HepG2 (cell line): ENCODE results near the gene MBOAT7. TPM values are rescaled to one million over a fixed set of nuclear protein-coding genes. Genes with fewer than 3 reads are reported as not detected.

Experiments used
- ARID5B ChIP-seq: IDR thresholded peaks from 2 replicates; pipeline ENCODE4 v1.4.0; 2020; ENCODE audit warnings: mild to moderate bottlenecking, missing genetic modification reagents
- ARNTL ChIP-seq: sonication (generic); formaldehyde crosslinking; IDR thresholded peaks from 2 replicates; pipeline ENCODE4 v1.4.0; 2020; ENCODE audit warnings: mild to moderate bottlenecking, missing genetic modification reagents
- ATF5 ChIP-seq: sonication (generic); formaldehyde crosslinking; IDR thresholded peaks from 2 replicates; pipeline ENCODE4 v1.4.0; 2020; ENCODE audit warnings: mild to moderate bottlenecking, low read depth, missing genetic modification reagents
- DRAP1 ChIP-seq: IDR thresholded peaks from 2 replicates; pipeline ENCODE4 v1.6.1; 2016; ENCODE audit warnings: missing genetic modification reagents, missing compliant biosample characterization
- ELF3 ChIP-seq: IDR thresholded peaks from 2 replicates; pipeline ENCODE4 v1.6.1; 2016; ENCODE audit warnings: missing genetic modification reagents, missing compliant biosample characterization
- FOXK2 ChIP-seq: fragments of 450-650 bp; IDR thresholded peaks from 2 replicates; pipeline ENCODE4 v1.6.1; 2016
- GTF2F1 ChIP-seq: fragments of 150-350 bp; IDR thresholded peaks from 2 replicates; pipeline ENCODE4 v1.6.1; 2014; ENCODE audit warnings: low read length
- HMG20A ChIP-seq: IDR thresholded peaks from 2 replicates; pipeline ENCODE4 v1.6.1; 2016; ENCODE audit warnings: borderline replicate concordance
- KLF16 ChIP-seq, 2 experiments: sonication (generic) in 1 of 2; formaldehyde crosslinking in 1 of 2; IDR thresholded peaks; 2 replicates each; pipeline versions ENCODE4 v1.6.1 to v1.8.0; 2016 to 2023; ENCODE audit warnings: missing genetic modification reagents in 2 of 2, missing compliant biosample characterization in 1 of 2
- PITX1 ChIP-seq: sonication (generic); formaldehyde crosslinking; IDR thresholded peaks from 2 replicates; pipeline ENCODE4 v1.5.1; 2020; ENCODE audit warnings: mild to moderate bottlenecking, missing genetic modification reagents
- RBFOX2 ChIP-seq: fragments of 200-400 bp; formaldehyde crosslinking; IDR thresholded peaks from 2 replicates; pipeline ENCODE4 v1.6.1; 2017; ENCODE audit warnings: low read depth, mild to moderate bottlenecking, low read length
- RBM39 ChIP-seq: fragments of 200-400 bp; formaldehyde crosslinking; IDR thresholded peaks from one replicate; pipeline ENCODE4 v1.6.1; 2018; ENCODE audit warnings: antibody characterized with exemption, mild to moderate bottlenecking, low read depth, low read length; ENCODE audit not compliant: poor library complexity, severe bottlenecking
- SAP130 ChIP-seq: IDR thresholded peaks from 2 replicates; pipeline ENCODE4 v1.6.1; 2016; ENCODE audit warnings: low read depth
- SCMH1 ChIP-seq: sonication (generic); formaldehyde crosslinking; IDR thresholded peaks from 2 replicates; pipeline ENCODE4 v1.9.0; 2021; ENCODE audit warnings: missing genetic modification reagents, mild to moderate bottlenecking, borderline replicate concordance
- THAP11 ChIP-seq: IDR thresholded peaks from 2 replicates; pipeline ENCODE4 v1.6.1; 2016; ENCODE audit warnings: missing biosample characterization, missing genetic modification reagents
- ZNF282 ChIP-seq: fragments of 450-650 bp; IDR thresholded peaks from 2 replicates; pipeline ENCODE4 v1.6.1; 2018; ENCODE audit not compliant: partially characterized antibody
- ZNF597 ChIP-seq: sonication (generic); formaldehyde crosslinking; IDR thresholded peaks from 2 replicates; pipeline ENCODE4 v1.5.0; 2020; ENCODE audit warnings: missing genetic modification reagents
- ZNF710 ChIP-seq: sonication (generic); formaldehyde crosslinking; IDR thresholded peaks from 2 replicates; pipeline ENCODE4 v1.5.0; 2020; ENCODE audit warnings: mild to moderate bottlenecking, missing genetic modification reagents, borderline replicate concordance
- ZSCAN22 ChIP-seq: sonication (generic); formaldehyde crosslinking; IDR thresholded peaks from 2 replicates; pipeline ENCODE4 v1.4.0; 2020; ENCODE audit warnings: mild to moderate bottlenecking, missing genetic modification reagents
- polyA plus RNA-seq, 8 experiments: library from polyadenylated mRNA; depleted of rRNA in 3 of 8; stranded (reverse) in 7 of 8; unstranded in 1 of 8; fragments of >200 nt; fragmentation: Illumina TruSeq in 4 of 8; extraction: Trizol in 4 of 8; gene quantifications; 2 replicates each; pipeline versions ENCODE4 v1.2.1 to v1.2.3, GENCODE V29; 2011 to 2016; ENCODE audit warnings: low read depth in 4 of 8, missing spikeins in 1 of 8, mixed read lengths in 1 of 8; ENCODE audit not compliant: insufficient read depth in 1 of 8
- total RNA-seq, 5 experiments: library from RNA; depleted of rRNA; stranded (reverse); fragments of >200 nt; fragmentation: Illumina TruSeq; extraction: Trizol; gene quantifications; 2 replicates each; pipeline ENCODE4 v1.2.3, GENCODE V29; 2016; ENCODE audit warnings: low read depth in 1 of 5
- TF ChIP-seq, protein P1 (sequence below): sonication (generic); formaldehyde crosslinking; IDR thresholded peaks from 2 replicates; pipeline ENCODE4 v1.9.0; 2021; ENCODE audit warnings: missing genetic modification reagents, mild to moderate bottlenecking, borderline replicate concordance
- TF ChIP-seq, protein P2 (sequence below): sonication (generic); formaldehyde crosslinking; IDR thresholded peaks from 2 replicates; pipeline ENCODE4 v1.4.0; 2020; ENCODE audit warnings: mild to moderate bottlenecking, missing genetic modification reagents

Gene MBOAT7
- total and polyA plus RNA-seq, 2 of the 13 experiments (the other 11 are each of a cell fraction or from before 2014, with no cell fraction given), result 22.2 to 25.5 TPM

DNA sequence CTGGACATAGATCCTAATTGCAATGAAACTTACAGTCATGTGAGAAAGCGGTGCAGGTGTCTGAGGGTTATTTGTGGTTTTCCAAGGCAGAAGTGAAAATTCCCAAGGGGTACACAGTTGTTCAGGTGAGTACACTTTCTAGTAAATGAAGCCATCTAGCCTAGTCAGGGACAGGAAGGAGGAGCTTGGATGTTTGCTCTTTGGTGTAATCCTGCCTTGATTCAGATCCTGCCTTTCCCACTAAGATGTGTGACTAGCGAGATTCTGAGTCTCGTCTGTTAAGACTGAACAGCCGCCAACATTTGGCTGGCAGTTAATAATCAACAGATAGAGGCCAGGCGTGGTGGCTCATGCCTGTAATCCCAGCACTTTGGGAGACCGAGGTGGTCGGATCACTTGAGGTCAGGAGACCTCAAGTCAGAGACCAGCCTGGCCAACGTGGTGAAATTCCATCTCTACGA lies 13.8 kb upstream of the MBOAT7 start (continued):
- peak; percentile 56 for TF ChIP-seq ARID5B (CRISPR knock-in tag)
- no peak for TF ChIP-seq ZNF710 (CRISPR knock-in tag)
- no peak for TF ChIP-seq ARNTL (CRISPR knock-in tag)
- TF ChIP-seq FOXK2, result no peak
- no peak for TF ChIP-seq ZNF282
- TF ChIP-seq KLF16 (CRISPR knock-in tag; IDR thresholded peaks at IDR 0.05), result 0 out of 4 replicates have a peak, but pooled peaks of 1 of the 2 experiments have one; percentile 22
- 0 out of 2 replicates have a peak, but pooled peaks have one; percentile 30 for TF ChIP-seq DRAP1
- TF ChIP-seq, protein P1, sequence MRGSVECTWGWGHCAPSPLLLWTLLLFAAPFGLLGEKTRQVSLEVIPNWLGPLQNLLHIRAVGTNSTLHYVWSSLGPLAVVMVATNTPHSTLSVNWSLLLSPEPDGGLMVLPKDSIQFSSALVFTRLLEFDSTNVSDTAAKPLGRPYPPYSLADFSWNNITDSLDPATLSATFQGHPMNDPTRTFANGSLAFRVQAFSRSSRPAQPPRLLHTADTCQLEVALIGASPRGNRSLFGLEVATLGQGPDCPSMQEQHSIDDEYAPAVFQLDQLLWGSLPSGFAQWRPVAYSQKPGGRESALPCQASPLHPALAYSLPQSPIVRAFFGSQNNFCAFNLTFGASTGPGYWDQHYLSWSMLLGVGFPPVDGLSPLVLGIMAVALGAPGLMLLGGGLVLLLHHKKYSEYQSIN (CRISPR knock-in tag), result no peak
- no peak for TF ChIP-seq GTF2F1
- peak; percentile 47; the same call in 1 of the 2 replicates for TF ChIP-seq HMG20A (CRISPR knock-in tag)
- TF ChIP-seq ELF3 (CRISPR knock-in tag), result 0 out of 2 replicates have a peak, but pooled peaks have one; percentile 22
- TF ChIP-seq THAP11 (CRISPR knock-in tag), result peak; percentile 19; the same call in 1 of the 2 replicates
- peak; percentile 32; the same call in 1 of the 2 replicates for TF ChIP-seq RBFOX2
- no peak for TF ChIP-seq RBM39
- no peak for TF ChIP-seq ZNF597 (CRISPR knock-in tag)
- no peak for TF ChIP-seq ZSCAN22 (CRISPR knock-in tag)
- TF ChIP-seq ATF5 (CRISPR knock-in tag), result no peak
- no peak for TF ChIP-seq SCMH1
- TF ChIP-seq SAP130, result peak; percentile 72
- TF ChIP-seq, protein P2, sequence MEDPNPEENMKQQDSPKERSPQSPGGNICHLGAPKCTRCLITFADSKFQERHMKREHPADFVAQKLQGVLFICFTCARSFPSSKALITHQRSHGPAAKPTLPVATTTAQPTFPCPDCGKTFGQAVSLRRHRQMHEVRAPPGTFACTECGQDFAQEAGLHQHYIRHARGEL (CRISPR knock-in tag), result no peak
- peak; percentile 63 for TF ChIP-seq PITX1
